HepG2 (cell line): ENCODE data around the gene MYL12B. TPM values are rescaled to one million over a fixed set of nuclear protein-coding genes. Genes with fewer than 3 reads are reported as not detected.

Source experiments
- ASH2L ChIP-seq: fragments of 300-600, 200-600 bp; sonication (generic); IDR thresholded peaks from 2 replicates; pipeline ENCODE4 v1.7.0; 2017; ENCODE audit warnings: low read depth, mild to moderate bottlenecking, moderate library complexity, mixed read lengths, low read length; ENCODE audit not compliant: insufficient read length
- CBFB ChIP-seq: sonication (generic); formaldehyde crosslinking; IDR thresholded peaks from 2 replicates; pipeline ENCODE4 v1.4.0; 2020; ENCODE audit warnings: missing genetic modification reagents
- CREB1 ChIP-seq, 2 experiments: fragments of 450-650 bp in 1 of 2; IDR thresholded peaks; 2 replicates each; pipeline ENCODE4 v1.6.1; 2016 to 2017; ENCODE audit warnings: control low read depth in 1 of 2, mild to moderate bottlenecking in 1 of 2, missing compliant biosample characterization in 1 of 2, missing genetic modification characterization in 1 of 2
- ETS1 ChIP-seq: sonication (generic); formaldehyde crosslinking; IDR thresholded peaks from 2 replicates; pipeline ENCODE4 v1.4.0; 2020; ENCODE audit warnings: missing genetic modification reagents
- NCOR1 ChIP-seq: fragments of 200-600 bp; sonication (generic); IDR thresholded peaks from 2 replicates; pipeline ENCODE4 v1.7.0; 2017; ENCODE audit warnings: antibody characterized with exemption, low read length, borderline replicate concordance
- RFXAP ChIP-seq: sonication (generic); formaldehyde crosslinking; IDR thresholded peaks from 2 replicates; pipeline ENCODE4 v1.4.0; 2020; ENCODE audit warnings: missing genetic modification reagents, borderline replicate concordance
- SMYD3 ChIP-seq: sonication (generic); formaldehyde crosslinking; IDR thresholded peaks from 2 replicates; pipeline ENCODE4 v1.8.1; 2023; ENCODE audit warnings: mild to moderate bottlenecking, missing genetic modification reagents
- SNAI1 ChIP-seq: sonication (generic); formaldehyde crosslinking; IDR thresholded peaks from 2 replicates; pipeline ENCODE4 v1.5.0; 2020; ENCODE audit warnings: mild to moderate bottlenecking, missing genetic modification reagents, borderline replicate concordance
- SP2 ChIP-seq: sonication (generic); formaldehyde crosslinking; IDR thresholded peaks from 2 replicates; pipeline ENCODE4 v1.5.1; 2020; ENCODE audit warnings: mild to moderate bottlenecking, missing genetic modification reagents
- ZBTB4 ChIP-seq: sonication (generic); formaldehyde crosslinking; IDR thresholded peaks from 2 replicates; pipeline ENCODE4 v1.4.0; 2020; ENCODE audit warnings: missing genetic modification reagents, mild to moderate bottlenecking, borderline replicate concordance
- ZNF101 ChIP-seq: sonication (generic); formaldehyde crosslinking; IDR thresholded peaks from 2 replicates; pipeline ENCODE4 v1.4.0; 2020; ENCODE audit warnings: mild to moderate bottlenecking, low read depth, missing genetic modification reagents, borderline replicate concordance
- ZNF17 ChIP-seq: sonication (generic); formaldehyde crosslinking; IDR thresholded peaks from 2 replicates; pipeline ENCODE4 v1.5.0; 2020; ENCODE audit warnings: mild to moderate bottlenecking, missing genetic modification reagents
- ZNF362 ChIP-seq: sonication (generic); formaldehyde crosslinking; IDR thresholded peaks from 2 replicates; pipeline ENCODE4 v1.4.0; 2020; ENCODE audit warnings: missing genetic modification reagents, mild to moderate bottlenecking, borderline replicate concordance
- ZNF382 ChIP-seq: sonication (generic); formaldehyde crosslinking; IDR thresholded peaks from 2 replicates; pipeline ENCODE4 v1.5.0; 2020; ENCODE audit warnings: missing genetic modification reagents, mild to moderate bottlenecking, borderline replicate concordance
- ZNF546 ChIP-seq: sonication (generic); formaldehyde crosslinking; conservative IDR thresholded peaks from 2 replicates; pipeline ENCODE4 v1.8.1; 2023; ENCODE audit warnings: mild to moderate bottlenecking, missing genetic modification reagents
- ZNF570 ChIP-seq: sonication (generic); formaldehyde crosslinking; IDR thresholded peaks from 2 replicates; pipeline ENCODE4 v1.4.0; 2020; ENCODE audit warnings: mild to moderate bottlenecking, missing genetic modification reagents, borderline replicate concordance
- ZNF660 ChIP-seq: sonication (generic); formaldehyde crosslinking; IDR thresholded peaks from 2 replicates; pipeline ENCODE4 v1.5.1; 2020; ENCODE audit warnings: mild to moderate bottlenecking, low read depth, missing genetic modification reagents, borderline replicate concordance
- ZNF749 ChIP-seq: sonication (generic); formaldehyde crosslinking; IDR thresholded peaks from 2 replicates; pipeline ENCODE4 v1.8.0; 2022; ENCODE audit warnings: mild to moderate bottlenecking, missing genetic modification reagents, moderate library complexity, borderline replicate concordance
- ZNF777 ChIP-seq: sonication (generic); formaldehyde crosslinking; IDR thresholded peaks from 2 replicates; pipeline ENCODE4 v1.4.0; 2020; ENCODE audit warnings: missing genetic modification reagents
- ZNF781 ChIP-seq: sonication (generic); formaldehyde crosslinking; IDR thresholded peaks from 2 replicates; pipeline ENCODE4 v1.5.1; 2020; ENCODE audit warnings: borderline replicate concordance, mild to moderate bottlenecking, missing genetic modification reagents; ENCODE audit errors: not compliant biosample characterization
- polyA plus RNA-seq, 8 experiments: library from polyadenylated mRNA; depleted of rRNA in 3 of 8; stranded (reverse) in 7 of 8; unstranded in 1 of 8; fragments of >200 nt; fragmentation: Illumina TruSeq in 4 of 8; extraction: Trizol in 4 of 8; gene quantifications; 2 replicates each; pipeline versions ENCODE4 v1.2.1 to v1.2.3, GENCODE V29; 2011 to 2016; ENCODE audit warnings: low read depth in 4 of 8, missing spikeins in 1 of 8, mixed read lengths in 1 of 8; ENCODE audit not compliant: insufficient read depth in 1 of 8
- total RNA-seq, 5 experiments: library from RNA; depleted of rRNA; stranded (reverse); fragments of >200 nt; fragmentation: Illumina TruSeq; extraction: Trizol; gene quantifications; 2 replicates each; pipeline ENCODE4 v1.2.3, GENCODE V29; 2016; ENCODE audit warnings: low read depth in 1 of 5

The MYL12B gene
- total and polyA plus RNA-seq, 2 of the 13 experiments (the other 11 are each of a cell fraction or from before 2014, with no cell fraction given) = 265 to 340 TPM

- TF ChIP-seq ZNF546 (CRISPR knock-in tag) (0 out of 2 replicates have a peak, but pooled peaks have one; percentile 58), ZNF382 (CRISPR knock-in tag) (no peak), ZNF781 (no peak), CREB1 (IDR thresholded peaks at IDR 0.05) (no peak), CREB1 (CRISPR knock-in tag; IDR thresholded peaks at IDR 0.05) (peak; percentile 80), CBFB (0 out of 2 replicates have a peak, but pooled peaks have one; percentile 32), ZNF362 (no peak), ZNF17 (CRISPR knock-in tag) (no peak), ASH2L (peak; percentile 70), RFXAP (peak; percentile 77), SNAI1 (CRISPR knock-in tag) (no peak), SMYD3 (CRISPR knock-in tag) (0 out of 2 replicates have a peak, but pooled peaks have one; percentile 36), ZNF749 (CRISPR knock-in tag) (peak; percentile 66; the same call in 1 of the 2 replicates), ZBTB4 (CRISPR knock-in tag) (no peak; the same call in 1 of the 2 replicates), ZNF777 (CRISPR knock-in tag) (peak; percentile 53; the same call in 1 of the 2 replicates), SP2 (CRISPR knock-in tag) (no peak), ZNF660 (CRISPR knock-in tag) (no peak), NCOR1 (0 out of 2 replicates have a peak, but pooled peaks have one; percentile 19), ZNF570 (CRISPR knock-in tag) (no peak), ETS1 (CRISPR knock-in tag) (no peak), ZNF101 (CRISPR knock-in tag) (peak; percentile 30; the same call in 1 of the 2 replicates)
Measured at GRCh38 chr18:3297025-3297984, 35.4 kb downstream of the MYL12B start (continued).
